Pancreas (tissue), 10 donors: ENCODE results near the gene PNMT. TPM values are rescaled to one million over a fixed set of nuclear protein-coding genes. Genes with fewer than 3 reads are reported as not detected.
A peak's percentile ranks its signal among the peaks of the same experiment; 100 is the strongest.

Source experiments
- ATAC-seq, 4 donors: fragments of 200-7000 bp; cut with Tn5 transposase; one replicate each; pipeline versions ENCODE4 v1.8.0 to v1.9.1; 2020; ENCODE audit warnings: mild to moderate bottlenecking in 4 of 4, moderate library complexity in 4 of 4
- DNase-seq, 6 donors: peaks; one replicate each; pipeline ENCODE4 v3.0.0-alpha.2; 2020
- FAIRE-seq: peaks from 2 replicates; lab custom pipeline; 2012; peaks lifted over from hg19 to GRCh38; lab: Jason Lieb, UNC
- H3K27ac ChIP-seq, 4 donors: fragments of 200-600 bp; sonication (generic); 1 replicate in 3 of 4; 2 replicates in 1 of 4; pipeline versions ENCODE4 v1.5.0 to v1.8.0; 2020
- H3K27me3 ChIP-seq, 4 donors: fragments of 200-600 bp; one replicate each; pipeline ENCODE4 v1.8.0; 2021
- H3K36me3 ChIP-seq, 3 donors: fragments of 200-600 bp; sonication (generic) in 1 of 3; one replicate each; pipeline versions ENCODE4 v1.5.0 to v1.8.0; 2020 to 2021
- H3K4me1 ChIP-seq, 3 donors: fragments of 200-600 bp; one replicate each; pipeline ENCODE4 v1.8.0; 2021
- H3K4me3 ChIP-seq, 4 donors: fragments of 200-600 bp; sonication (generic) in 2 of 4; one replicate each; pipeline versions ENCODE4 v1.5.0 to v1.8.0; 2020 to 2021
- H3K9me3 ChIP-seq, 4 donors: fragments of 200-600 bp; one replicate each; pipeline ENCODE4 v1.8.0; 2021
- WGBS, 2 donors: extraction: QIAGEN DNeasy Blood & Tissue Kit; methylation state at CpG; one replicate each; pipeline ENCODE4 v1.1.7; 2013; 5-methylcytosine and 5-hydroxymethylcytosine counted together
- intact Hi-C, 3 donors: fragments of 100-400 bp; cut with DNase I; formaldehyde crosslinking; loops; one replicate each; pipeline versions ENCODE4 v1.11.1 to v1.14.2; 2022
- polyA plus RNA-seq, 2 donors: library from polyadenylated mRNA; stranded (reverse); fragments of 200-250 nt; gene quantifications; one replicate each; pipeline ENCODE4 v1.2.3, GENCODE V29; 2013
- total RNA-seq, 6 donors: library from RNA; stranded (reverse); fragmentation: NEBNext Ultra II Directional in 4 of 6; extraction: Animal tissue kit (Norgen Biotek cat#: 25700) in 4 of 6; gene quantifications; one replicate each; pipeline versions ENCODE4 v1.2.1 to v1.2.4, GENCODE V29; 2021 to 2023
- TF ChIP-seq, protein P1 (sequence below), 4 donors: fragments of 200-600 bp; sonication (generic) in 3 of 4; IDR thresholded peaks; one replicate each; pipeline versions ENCODE4 v1.5.0 to v1.8.0; 2021; ENCODE audit warnings: antibody characterized with exemption in 4 of 4
- donor health status: healthy with polysubstance abuse.
- donor health status: DM: no; HTN: no; CAD: no; lungs with moderate emphysema.
- donor health status: DM: no; HTN: no; CAD: no.
- donor health status: control.
- donor health status: control.
- donor health status: Bipolar disorder and iron deficiency.
- donor health status: DM: yes; HTN: yes; CAD: no.
- donor health status: DM: no; HTN: no; CAD: no.
- donor health status: DM: no; HTN: no; CAD: no.
- donor health status: DM: yes; HTN: yes; CAD: no.

Gene PNMT
- total and polyA plus RNA-seq, 8 donors, result 0.16 to 11.7 (median 0.64) TPM; not detected in 3

DNA sequence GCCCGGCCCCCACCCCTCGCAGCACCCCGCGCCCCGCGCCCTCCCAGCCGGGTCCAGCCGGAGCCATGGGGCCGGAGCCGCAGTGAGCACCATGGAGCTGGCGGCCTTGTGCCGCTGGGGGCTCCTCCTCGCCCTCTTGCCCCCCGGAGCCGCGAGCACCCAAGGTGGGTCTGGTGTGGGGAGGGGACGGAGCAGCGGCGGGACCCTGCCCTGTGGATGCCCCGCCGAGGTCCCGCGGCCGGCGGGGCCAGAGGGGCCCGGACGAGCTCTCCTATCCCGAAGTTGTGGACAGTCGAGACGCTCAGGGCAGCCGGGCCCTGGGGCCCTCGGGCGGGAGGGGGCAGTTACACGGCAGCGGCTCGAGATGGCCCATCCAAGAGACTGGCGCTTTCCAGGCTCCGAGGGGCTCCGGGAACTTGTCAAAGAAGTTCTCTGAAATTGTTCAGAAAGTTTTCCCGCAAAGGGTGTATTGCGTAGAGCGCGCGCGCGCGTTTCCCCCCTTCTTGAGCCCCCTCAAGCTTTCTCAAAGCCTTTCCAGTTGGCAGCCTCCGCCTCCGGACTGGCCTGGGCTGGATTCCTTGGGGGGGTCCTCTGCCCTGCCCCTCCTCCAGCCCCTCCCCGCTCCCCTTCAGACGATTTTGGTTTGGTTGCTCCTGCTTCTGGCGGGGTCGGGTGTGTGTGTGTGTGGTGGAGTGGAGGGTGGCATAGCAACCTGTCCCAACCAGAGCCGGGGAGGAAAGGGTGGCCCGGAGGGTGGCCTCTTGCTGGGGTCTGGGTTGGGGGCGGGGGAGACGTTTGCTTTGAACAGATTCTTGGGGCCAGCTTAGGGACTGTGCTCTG, 32.1 kb downstream of the PNMT start:
- DNase-seq (peak in 3 of 6 donors; percentile 57 to 82 (median 75)), FAIRE-seq (no peak), ATAC-seq (peak; percentile 45 to 63 (median 50))
- no peaks in the 10 kb centered on the region for H3K9me3 ChIP-seq
- H3K4me3 ChIP-seq, result peak overlapping the region; percentile 79 to 93 (median 86)
- no peaks in the 10 kb centered on the region for H3K36me3 ChIP-seq
- H3K27ac ChIP-seq, result peak overlapping the region; percentile 83 to 93 (median 92)
- intact Hi-C loops, result no loop called here
- WGBS, 2 donors, result 1% methylated on average over 49 to 57 of the region's 57 CpGs
- TF ChIP-seq, protein P1, sequence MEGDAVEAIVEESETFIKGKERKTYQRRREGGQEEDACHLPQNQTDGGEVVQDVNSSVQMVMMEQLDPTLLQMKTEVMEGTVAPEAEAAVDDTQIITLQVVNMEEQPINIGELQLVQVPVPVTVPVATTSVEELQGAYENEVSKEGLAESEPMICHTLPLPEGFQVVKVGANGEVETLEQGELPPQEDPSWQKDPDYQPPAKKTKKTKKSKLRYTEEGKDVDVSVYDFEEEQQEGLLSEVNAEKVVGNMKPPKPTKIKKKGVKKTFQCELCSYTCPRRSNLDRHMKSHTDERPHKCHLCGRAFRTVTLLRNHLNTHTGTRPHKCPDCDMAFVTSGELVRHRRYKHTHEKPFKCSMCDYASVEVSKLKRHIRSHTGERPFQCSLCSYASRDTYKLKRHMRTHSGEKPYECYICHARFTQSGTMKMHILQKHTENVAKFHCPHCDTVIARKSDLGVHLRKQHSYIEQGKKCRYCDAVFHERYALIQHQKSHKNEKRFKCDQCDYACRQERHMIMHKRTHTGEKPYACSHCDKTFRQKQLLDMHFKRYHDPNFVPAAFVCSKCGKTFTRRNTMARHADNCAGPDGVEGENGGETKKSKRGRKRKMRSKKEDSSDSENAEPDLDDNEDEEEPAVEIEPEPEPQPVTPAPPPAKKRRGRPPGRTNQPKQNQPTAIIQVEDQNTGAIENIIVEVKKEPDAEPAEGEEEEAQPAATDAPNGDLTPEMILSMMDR (IDR thresholded peaks at IDR 0.05), result no peak
- H3K4me1 ChIP-seq, result peaks cover 14 to 37% (median 26%) of the 10 kb centered on the region in 3 donors
- no peaks in the 10 kb centered on the region for H3K27me3 ChIP-seq

DNA sequence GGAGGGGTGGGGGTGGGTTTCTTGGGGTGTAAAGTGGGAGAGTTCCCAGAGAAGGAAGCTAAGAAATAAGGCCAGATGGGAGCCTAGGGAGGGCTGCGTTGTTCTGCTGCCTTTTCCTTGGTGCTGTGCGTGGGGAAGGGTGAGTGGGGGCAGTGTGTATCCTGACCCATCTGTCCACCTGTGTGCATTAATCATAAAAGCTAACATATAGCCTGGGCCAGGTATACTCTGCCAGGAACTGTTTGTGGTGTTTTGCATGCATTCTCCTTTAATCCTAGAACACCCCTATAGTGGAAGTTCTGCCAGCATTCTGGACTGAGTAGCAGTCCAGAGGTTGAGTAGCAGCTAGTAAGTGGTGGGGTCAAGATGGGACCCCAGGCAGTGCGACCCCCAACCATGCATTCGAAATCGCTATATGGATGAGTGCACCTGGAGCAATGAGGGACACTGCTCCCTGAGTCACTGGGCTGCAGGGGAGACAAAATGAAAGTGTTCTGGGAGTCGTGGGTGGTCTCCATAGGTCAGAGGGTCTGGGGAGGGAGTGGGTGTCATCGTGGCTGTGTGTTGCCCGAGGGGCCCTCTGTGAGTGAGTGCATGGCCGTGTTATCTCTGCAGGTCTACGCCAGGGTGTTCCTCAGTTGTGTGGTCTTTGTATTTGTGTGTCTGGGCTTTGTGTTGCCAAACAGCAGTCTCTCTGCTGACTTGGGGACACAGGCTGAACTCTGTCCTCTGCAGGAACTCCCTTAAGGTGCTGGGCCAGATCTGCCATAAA, 32.9 kb downstream of the PNMT start:
- H3K4me3 ChIP-seq, result peak overlapping the region in 3 of 4 donors; percentile 79 to 93 (median 88)
- no peaks in the 10 kb centered on the region for H3K36me3 ChIP-seq
- peak in 1 of 6 donors; percentile 34 for DNase-seq
- H3K27ac ChIP-seq, result peak overlapping the region; percentile 83 to 93 (median 92)
- no peaks in the 10 kb centered on the region for H3K9me3 ChIP-seq
- H3K27me3 ChIP-seq, result no peaks in the 10 kb centered on the region
- intact Hi-C loops, result no loop called here
- peaks cover 18 to 40% (median 29%) of the 10 kb centered on the region in 3 donors for H3K4me1 ChIP-seq
- ATAC-seq, result peak in 1 of 4 donors; percentile 7
- FAIRE-seq, result no peak
- WGBS, 2 donors, result 17 to 19% methylated on average over 10 of the region's 10 CpGs
- TF ChIP-seq, protein P1 (IDR thresholded peaks at IDR 0.05), result no peak

DNA sequence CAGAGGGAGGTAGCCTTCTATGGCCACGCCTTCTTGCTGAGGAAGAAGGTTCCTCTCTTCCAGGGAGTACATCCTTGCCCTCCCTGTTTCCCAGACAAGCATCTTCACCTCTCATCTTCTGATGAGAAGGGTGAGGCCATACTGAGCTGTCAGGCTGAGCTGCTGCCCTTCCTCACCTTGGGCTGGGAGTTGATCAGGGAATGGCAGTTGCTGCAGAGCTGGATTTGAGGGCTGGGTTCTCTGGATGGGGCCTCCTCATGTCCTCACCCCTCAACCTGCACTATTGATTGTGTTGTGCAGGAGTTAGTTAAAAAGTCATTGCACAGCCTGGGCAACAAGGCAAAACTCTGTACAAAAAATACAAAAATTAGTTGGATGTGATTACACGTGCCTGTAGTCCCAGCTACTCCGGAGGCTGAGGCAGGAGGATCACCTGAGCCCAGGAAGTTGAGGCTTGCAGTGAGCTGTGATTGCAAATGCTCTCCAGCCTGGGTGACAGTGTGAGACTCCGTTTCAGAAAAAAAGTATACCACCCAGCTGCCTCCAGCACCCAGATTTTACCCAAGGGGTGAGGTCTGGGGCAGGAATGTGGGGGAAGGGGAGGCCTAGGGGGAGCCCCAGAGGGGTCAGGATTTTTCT, 33.6 kb downstream of the PNMT start:
- DNase-seq, result no peak
- ATAC-seq, result no peak
- Histone ChIP-seq H3K9me3 (no peaks in the 10 kb centered on the region), H3K36me3 (no peaks in the 10 kb centered on the region), H3K27me3 (no peaks in the 10 kb centered on the region), H3K4me1 (peaks cover 25 to 47% (median 36%) of the 10 kb centered on the region in 3 donors), H3K4me3 (peak overlapping the region in 2 of 4 donors; percentile 88 to 93), H3K27ac (peak overlapping the region in 2 of 4 donors; percentile 93)
- TF ChIP-seq, protein P1 (IDR thresholded peaks at IDR 0.05), result no peak
- 60 to 74% methylated on average over 4 of the region's 4 CpGs for WGBS, 2 donors
- FAIRE-seq, result no peak
- intact Hi-C loops, result no loop called here

DNA sequence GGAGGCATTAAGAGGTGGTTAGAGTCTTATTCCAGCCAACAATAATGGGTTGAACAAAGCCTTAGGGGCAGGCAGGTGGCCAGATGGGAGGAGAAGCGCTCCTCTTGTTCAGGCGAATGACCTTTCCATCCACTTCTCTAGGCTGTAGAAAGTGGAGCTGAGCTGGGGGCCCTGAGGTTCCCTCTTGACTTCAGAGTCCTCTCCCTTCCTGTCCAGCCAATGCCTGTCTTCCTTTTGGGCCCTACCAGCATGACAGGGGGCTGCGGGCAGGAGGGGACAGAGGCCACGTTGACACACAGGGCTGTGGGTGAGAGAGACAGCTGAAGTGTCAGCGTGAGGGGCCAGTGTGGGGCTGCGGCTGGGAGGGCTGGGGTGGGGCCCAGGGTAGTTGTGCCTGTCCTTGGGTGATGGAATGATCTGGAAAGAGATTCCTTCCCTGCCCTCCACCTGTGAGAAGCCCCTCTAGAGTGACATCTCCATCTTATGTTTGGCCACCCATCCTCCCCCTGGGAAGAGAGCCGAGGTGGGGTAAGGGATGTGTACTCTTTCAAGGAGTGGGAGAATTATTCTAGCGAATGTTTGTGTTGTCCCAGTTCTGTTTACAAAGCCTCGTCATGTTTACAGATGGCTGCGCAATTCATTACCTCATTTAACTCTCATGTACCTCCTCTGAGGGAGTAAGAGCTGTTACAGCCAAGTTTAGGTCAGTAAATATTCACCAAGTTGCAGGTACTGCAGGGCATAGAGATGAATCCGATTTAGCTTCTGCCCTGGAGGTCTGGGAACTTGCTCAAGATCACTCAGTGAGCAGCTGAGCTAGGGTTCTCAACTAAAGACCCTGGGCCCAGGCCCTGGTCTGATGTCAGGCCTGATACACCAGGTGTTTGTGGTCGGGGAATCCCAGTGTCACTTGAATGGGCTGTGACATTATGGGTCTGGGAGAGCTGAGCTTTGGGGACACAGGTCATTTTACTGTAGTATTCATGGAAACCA, 34.9 kb downstream of the PNMT start:
- TF ChIP-seq, protein P1 (IDR thresholded peaks at IDR 0.05), result no peak
- H3K4me1 ChIP-seq, result peaks cover 30 to 57% (median 44%) of the 10 kb centered on the region in 3 donors
- WGBS, 2 donors, result 46 to 49% methylated on average over 12 of the region's 12 CpGs
- H3K27me3 ChIP-seq, result no peaks in the 10 kb centered on the region
- no peak for DNase-seq
- H3K36me3 ChIP-seq, result peaks cover 0 to 2% (median under 1%) of the 10 kb centered on the region in 3 donors
- H3K4me3 ChIP-seq, result no peak overlapping the region
- peak overlapping the region in 3 of 4 donors; percentile 11 to 96 (median 94) for H3K27ac ChIP-seq
- FAIRE-seq, result no peak
- intact Hi-C loops, result no loop called here
- H3K9me3 ChIP-seq, result no peaks in the 10 kb centered on the region
- no peak for ATAC-seq
